Measurements from ENCODE around the gene PDIA4. TPM values are rescaled to one million over a fixed set of nuclear protein-coding genes. Genes with fewer than 3 reads are reported as not detected.
"Not testable (repeated sequence)": the region's sequence is repeated elsewhere in the genome, so short reads cannot be mapped to it uniquely, and the experiment has no call there.

PDIA4 gene
- total RNA-seq, 2 experiments from 2014 or later, result 72.6 to 75.7 TPM

- DNase-seq, result peak; percentile 36
- intact Hi-C loops (cut with micrococcal nuclease), result loop anchor here (5.0 kb wide), 2 partner anchors 41 to 61 kb away; partner anchors contain the start of gene PDIA4
- no peak overlapping the region for H3K27ac Mint-ChIP-seq
- no peaks in the 10 kb centered on the region for H3K27me3 Mint-ChIP-seq
- peaks cover 19% of the 10 kb centered on the region for H3K36me3 Mint-ChIP-seq (ENCODE audit: low read depth)
- ChIA-PET POLR2A (no interaction called here), CTCF (interaction anchor here (0.9 kb wide), 1 partner anchor 20 kb away, joined by 3 read pairs; no protein-coding TSS in a partner anchor)
- no peak overlapping the region for H3K4me3 Mint-ChIP-seq
- no peaks in the 10 kb centered on the region for H3K9me3 Mint-ChIP-seq
- TF ChIP-seq, protein P1, sequence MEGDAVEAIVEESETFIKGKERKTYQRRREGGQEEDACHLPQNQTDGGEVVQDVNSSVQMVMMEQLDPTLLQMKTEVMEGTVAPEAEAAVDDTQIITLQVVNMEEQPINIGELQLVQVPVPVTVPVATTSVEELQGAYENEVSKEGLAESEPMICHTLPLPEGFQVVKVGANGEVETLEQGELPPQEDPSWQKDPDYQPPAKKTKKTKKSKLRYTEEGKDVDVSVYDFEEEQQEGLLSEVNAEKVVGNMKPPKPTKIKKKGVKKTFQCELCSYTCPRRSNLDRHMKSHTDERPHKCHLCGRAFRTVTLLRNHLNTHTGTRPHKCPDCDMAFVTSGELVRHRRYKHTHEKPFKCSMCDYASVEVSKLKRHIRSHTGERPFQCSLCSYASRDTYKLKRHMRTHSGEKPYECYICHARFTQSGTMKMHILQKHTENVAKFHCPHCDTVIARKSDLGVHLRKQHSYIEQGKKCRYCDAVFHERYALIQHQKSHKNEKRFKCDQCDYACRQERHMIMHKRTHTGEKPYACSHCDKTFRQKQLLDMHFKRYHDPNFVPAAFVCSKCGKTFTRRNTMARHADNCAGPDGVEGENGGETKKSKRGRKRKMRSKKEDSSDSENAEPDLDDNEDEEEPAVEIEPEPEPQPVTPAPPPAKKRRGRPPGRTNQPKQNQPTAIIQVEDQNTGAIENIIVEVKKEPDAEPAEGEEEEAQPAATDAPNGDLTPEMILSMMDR (IDR thresholded peaks at IDR 0.05), result no peak
- no peak for ATAC-seq
- peaks cover 5% of the 10 kb centered on the region for H3K4me1 Mint-ChIP-seq (ENCODE audit: low read depth)
Observed at GRCh38 chr7:149067869-149068268, 39.6 kb upstream of the PDIA4 start.

DNA sequence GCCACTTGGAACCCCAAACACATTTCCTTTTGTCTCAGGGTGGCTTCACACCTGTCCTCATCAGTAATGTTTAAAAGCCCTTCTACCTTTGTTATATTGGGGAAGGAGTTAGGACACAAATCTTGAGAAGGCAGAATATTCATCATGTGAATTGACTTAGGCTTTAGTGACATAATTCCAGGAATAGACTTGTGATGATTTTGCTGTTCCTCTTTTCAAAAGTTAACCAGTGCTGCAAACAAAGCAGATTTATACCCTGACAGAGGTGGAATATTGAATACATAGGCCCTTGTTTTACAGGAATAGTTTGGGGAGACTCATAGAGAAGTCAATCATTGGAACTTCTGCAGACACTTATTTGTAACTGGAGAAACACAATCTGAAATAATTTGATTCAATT, 35.2 kb upstream of the PDIA4 start:
- peaks cover 4% of the 10 kb centered on the region for H3K36me3 Mint-ChIP-seq (ENCODE audit: low read depth)
- no peak for DNase-seq
- ChIA-PET POLR2A (interaction anchor here (0.9 kb wide), 1 partner anchor 57 kb away, joined by 6 read pairs; no protein-coding TSS in a partner anchor), CTCF (no interaction called here)
- H3K9me3 Mint-ChIP-seq, result no peaks in the 10 kb centered on the region
- peaks cover 8% of the 10 kb centered on the region for H3K4me1 Mint-ChIP-seq (ENCODE audit: low read depth)
- no peaks in the 10 kb centered on the region for H3K27me3 Mint-ChIP-seq
- ATAC-seq, result no peak
- no peak overlapping the region for H3K27ac Mint-ChIP-seq
- intact Hi-C loops (cut with micrococcal nuclease), result no loop called here
- no peak overlapping the region for H3K4me3 Mint-ChIP-seq
- TF ChIP-seq, protein P1 (IDR thresholded peaks at IDR 0.05), result no peak

GRCh38 chr7:149062217-149062899, 34.1 kb upstream of the PDIA4 start:
- CTCF ChIA-PET, result interaction anchor here (1.9 kb wide), 1 partner anchor 57 kb away, joined by 6 read pairs; no protein-coding TSS in a partner anchor

DNA sequence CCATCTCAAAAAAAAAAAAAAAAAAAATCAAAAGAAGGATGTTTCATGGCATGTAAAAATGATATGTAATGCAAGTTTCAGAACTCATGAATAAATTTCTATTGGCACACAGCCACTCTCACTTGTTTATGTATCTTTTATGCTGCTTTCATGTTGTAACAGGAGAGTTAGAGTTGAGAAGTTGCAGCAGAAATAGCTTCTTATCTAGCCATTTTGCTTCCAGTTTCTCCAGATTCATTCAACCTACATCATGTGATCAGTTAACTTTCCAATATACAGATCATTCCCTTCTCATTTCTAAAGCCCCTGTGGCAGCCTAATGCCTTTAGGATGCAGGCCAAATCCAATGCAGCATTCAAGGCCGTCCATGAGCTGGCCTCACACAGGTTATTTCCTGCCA, 31.9 kb upstream of the PDIA4 start:
- Mint-ChIP-seq H3K4me3 (no peak overlapping the region), H3K27ac (no peak overlapping the region), H3K27me3 (no peaks in the 10 kb centered on the region), H3K36me3 (ENCODE audit: low read depth) (no peaks in the 10 kb centered on the region), H3K4me1 (ENCODE audit: low read depth) (peaks cover 6% of the 10 kb centered on the region), H3K9me3 (no peaks in the 10 kb centered on the region)
- CTCF ChIA-PET, result no interaction called here
- no peak for ATAC-seq
- POLR2A ChIA-PET, result interaction anchor here (0.8 to 1.1 kb wide), 2 partner anchors 11 to 53 kb away, joined by 3 read pairs; no protein-coding TSS in a partner anchor
- intact Hi-C loops (cut with micrococcal nuclease), result no loop called here
- TF ChIP-seq, protein P1 (IDR thresholded peaks at IDR 0.05), result no peak
- DNase-seq, result no peak

More at GRCh38 chr7:149062217-149062899, 34.1 kb upstream of the PDIA4 start:
- intact Hi-C loops (cut with micrococcal nuclease); DNase-seq; POLR2A ChIA-PET; H3K27ac Mint-ChIP-seq; H3K27me3 Mint-ChIP-seq; H3K9me3 Mint-ChIP-seq; H3K4me3 Mint-ChIP-seq; H3K36me3 Mint-ChIP-seq (ENCODE audit: low read depth); ATAC-seq; H3K4me1 Mint-ChIP-seq (ENCODE audit: low read depth): not testable (repeated sequence)

- TF ChIP-seq, protein P1 (IDR thresholded peaks at IDR 0.05), result no peak
- ChIA-PET CTCF (interaction anchor here (1.7 kb wide), 1 partner anchor 12 kb away, joined by 7 read pairs; no protein-coding TSS in a partner anchor), POLR2A (interaction anchor here (1.1 kb wide), 1 partner anchor 12 kb away, joined by 3 read pairs; no protein-coding TSS in a partner anchor)
- ATAC-seq (no peak), DNase-seq (no peak)
- H3K4me3 Mint-ChIP-seq, result no peak overlapping the region
- intact Hi-C loops (cut with micrococcal nuclease), result no loop called here
- no peaks in the 10 kb centered on the region for H3K36me3 Mint-ChIP-seq (ENCODE audit: low read depth)
- H3K9me3 Mint-ChIP-seq, result no peaks in the 10 kb centered on the region
- no peaks in the 10 kb centered on the region for H3K4me1 Mint-ChIP-seq (ENCODE audit: low read depth)
- H3K27ac Mint-ChIP-seq, result no peak overlapping the region
- no peaks in the 10 kb centered on the region for H3K27me3 Mint-ChIP-seq
Observed at GRCh38 chr7:149053885-149054284, 25.6 kb upstream of the PDIA4 start.
